WTC11 (cell line): Measurements from ENCODE around the gene PRSS57. TPM values are rescaled to one million over a fixed set of nuclear protein-coding genes. Genes with fewer than 3 reads are reported as not detected.

Experiments used
- ATAC-seq: fragments of 200-7000 bp; cut with Tn5 transposase; 2 replicates; pipeline ENCODE4 v1.10.0; 2021; ENCODE audit warnings: mild to moderate bottlenecking, moderate library complexity
- CTCF ChIA-PET: fragments of 300-600 bp; sonication (Branson Sonifier 250); formaldehyde crosslinking; loops from one replicate; lab custom pipeline; 2021; ENCODE audit warnings: antibody characterized with exemption; lab: Charles Lee
- POLR2A ChIA-PET: fragments of 350-600 bp; sonication (Branson Sonifier 250); formaldehyde crosslinking; loops from one replicate; lab custom pipeline; 2021; ENCODE audit warnings: antibody characterized with exemption; lab: Charles Lee
- DNase-seq: peaks from one replicate; pipeline ENCODE4 v3.0.0; 2021; ENCODE audit warnings: low spot score
- H3K27ac Mint-ChIP-seq: 2 replicates; pipeline ENCODE4 v1.8.0; 2021; ENCODE audit warnings: mixed read lengths
- H3K27me3 Mint-ChIP-seq: 2 replicates; pipeline ENCODE4 v1.8.0; 2021; ENCODE audit warnings: low read depth, mild to moderate bottlenecking, moderate library complexity, mixed read lengths
- H3K36me3 Mint-ChIP-seq: 2 replicates; pipeline ENCODE4 v1.8.0; 2021; ENCODE audit warnings: mixed read lengths
- H3K4me1 Mint-ChIP-seq: 2 replicates; pipeline ENCODE4 v1.8.0; 2022; ENCODE audit warnings: mixed read lengths
- H3K4me3 Mint-ChIP-seq: 2 replicates; pipeline ENCODE4 v1.8.0; 2021; ENCODE audit warnings: mild to moderate bottlenecking, moderate library complexity, mixed read lengths
- H3K9me3 Mint-ChIP-seq: 2 replicates; pipeline ENCODE4 v1.8.0; 2021; ENCODE audit warnings: mixed read lengths
- CBFB ChIP-seq: sonication (generic); formaldehyde crosslinking; IDR thresholded peaks from 2 replicates; pipeline ENCODE4 v1.8.1; 2022; ENCODE audit warnings: mild to moderate bottlenecking, low read depth, missing genetic modification reagents
- E2F1 ChIP-seq: sonication (generic); formaldehyde crosslinking; IDR thresholded peaks from 2 replicates; pipeline ENCODE4 v1.8.0; 2022; ENCODE audit warnings: mild to moderate bottlenecking, missing genetic modification reagents
- E2F4 ChIP-seq: sonication (generic); formaldehyde crosslinking; IDR thresholded peaks from 2 replicates; pipeline ENCODE4 v1.8.1; 2022; ENCODE audit warnings: low read depth, mild to moderate bottlenecking, moderate library complexity, missing genetic modification reagents, borderline replicate concordance
- FOXJ3 ChIP-seq: sonication (generic); formaldehyde crosslinking; IDR thresholded peaks from 2 replicates; pipeline ENCODE4 v1.9.0; 2021; ENCODE audit warnings: missing genetic modification reagents, mild to moderate bottlenecking, borderline replicate concordance
- FOXP4 ChIP-seq: sonication (generic); formaldehyde crosslinking; IDR thresholded peaks from 2 replicates; pipeline ENCODE4 v1.8.0; 2022; ENCODE audit warnings: mild to moderate bottlenecking, missing genetic modification reagents
- HMGA2 ChIP-seq: fragments of 250-450 bp; sonication (Bioruptor Pico); IDR thresholded peaks from 2 replicates; pipeline ENCODE4 v1.4.0; 2021; ENCODE audit warnings: mild to moderate bottlenecking, moderate library complexity
- IRF2 ChIP-seq: sonication (generic); formaldehyde crosslinking; IDR thresholded peaks from 2 replicates; pipeline ENCODE4 v1.8.0; 2022; ENCODE audit warnings: low read depth, missing genetic modification reagents, borderline replicate concordance
- JAZF1 ChIP-seq: fragments of 250-450 bp; sonication (Bioruptor Pico); IDR thresholded peaks from 2 replicates; pipeline ENCODE4 v1.9.0; 2021; ENCODE audit warnings: moderate library complexity, mild to moderate bottlenecking, inconsistent platforms
- SMAD3 ChIP-seq: sonication (generic); formaldehyde crosslinking; IDR thresholded peaks from 2 replicates; pipeline ENCODE4 v1.8.0; 2022; ENCODE audit warnings: missing genetic modification reagents, mild to moderate bottlenecking, borderline replicate concordance
- SOX15 ChIP-seq: fragments of 250-450 bp; sonication (Bioruptor Pico); IDR thresholded peaks from 2 replicates; pipeline ENCODE4 v1.9.0; 2021; ENCODE audit warnings: mild to moderate bottlenecking
- TEAD1 ChIP-seq: sonication (generic); formaldehyde crosslinking; IDR thresholded peaks from 2 replicates; pipeline ENCODE4 v1.8.0; 2022; ENCODE audit warnings: mild to moderate bottlenecking, missing genetic modification reagents
- TEAD4 ChIP-seq: sonication (generic); formaldehyde crosslinking; IDR thresholded peaks from 2 replicates; pipeline ENCODE4 v1.8.0; 2022; ENCODE audit warnings: mild to moderate bottlenecking, missing genetic modification reagents
- USF1 ChIP-seq: sonication (generic); formaldehyde crosslinking; IDR thresholded peaks from 2 replicates; pipeline ENCODE4 v1.8.0; 2022; ENCODE audit warnings: mild to moderate bottlenecking, missing genetic modification reagents
- ZNF121 ChIP-seq: sonication (generic); formaldehyde crosslinking; IDR thresholded peaks from 2 replicates; pipeline ENCODE4 v1.8.0; 2023; ENCODE audit warnings: missing genetic modification reagents
- ZNF532 ChIP-seq: fragments of 250-450 bp; sonication (Bioruptor Pico); IDR thresholded peaks from 2 replicates; pipeline ENCODE4 v1.9.0; 2021; ENCODE audit warnings: mild to moderate bottlenecking, borderline replicate concordance
- total RNA-seq: library from RNA; stranded (reverse); gene quantifications from 3 replicates; pipeline ENCODE4 v1.2.3, GENCODE V29; 2021
- TF ChIP-seq, protein P1 (sequence below): sonication (generic); formaldehyde crosslinking; IDR thresholded peaks from 2 replicates; pipeline ENCODE4 v1.8.0; 2023; ENCODE audit warnings: missing genetic modification reagents
- TF ChIP-seq, protein P2 (sequence below): fragments of 250-450 bp; sonication (Bioruptor Pico); IDR thresholded peaks from 2 replicates; pipeline ENCODE4 v1.9.0; 2021; ENCODE audit warnings: moderate library complexity, mild to moderate bottlenecking, inconsistent platforms, borderline replicate concordance
- TF ChIP-seq, protein P3 (sequence below): sonication (generic); formaldehyde crosslinking; IDR thresholded peaks from 2 replicates; pipeline ENCODE4 v1.8.1; 2023; ENCODE audit warnings: mild to moderate bottlenecking, moderate library complexity, missing genetic modification reagents

Gene PRSS57
- total RNA-seq, 1 experiment from 2014 or later: not detected

DNA sequence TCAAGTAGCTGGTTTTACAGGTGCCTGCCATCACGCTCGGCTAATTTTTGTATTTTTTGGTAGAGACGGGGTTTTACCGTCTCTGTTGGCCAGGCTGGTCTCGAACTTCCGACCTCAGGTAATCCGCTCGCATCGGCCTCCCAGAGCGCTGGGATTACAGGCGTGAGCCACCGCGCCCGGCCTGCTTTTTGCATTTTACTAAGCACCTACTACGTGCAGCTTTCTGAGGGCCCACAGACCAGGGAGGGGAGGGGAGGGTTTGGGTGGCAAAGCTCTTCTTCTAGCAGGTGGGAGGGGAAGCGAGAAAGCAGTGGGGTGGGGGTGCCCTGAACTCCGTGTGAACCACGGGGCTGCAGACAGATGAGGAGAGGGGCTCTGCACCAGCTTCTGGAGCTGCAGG is 28.5 kb upstream of the PRSS57 start (continued):
- no peak for TF ChIP-seq E2F4 (CRISPR knock-in tag)
- TF ChIP-seq, protein P1, sequence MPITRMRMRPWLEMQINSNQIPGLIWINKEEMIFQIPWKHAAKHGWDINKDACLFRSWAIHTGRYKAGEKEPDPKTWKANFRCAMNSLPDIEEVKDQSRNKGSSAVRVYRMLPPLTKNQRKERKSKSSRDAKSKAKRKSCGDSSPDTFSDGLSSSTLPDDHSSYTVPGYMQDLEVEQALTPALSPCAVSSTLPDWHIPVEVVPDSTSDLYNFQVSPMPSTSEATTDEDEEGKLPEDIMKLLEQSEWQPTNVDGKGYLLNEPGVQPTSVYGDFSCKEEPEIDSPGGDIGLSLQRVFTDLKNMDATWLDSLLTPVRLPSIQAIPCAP (CRISPR knock-in tag): no peak

GRCh38 chr19:723247-723646 is 28.0 kb upstream of the PRSS57 start:
- H3K27me3 Mint-ChIP-seq: no peaks in the 10 kb centered on the region
- H3K36me3 Mint-ChIP-seq: no peaks in the 10 kb centered on the region
- no peak for TF ChIP-seq SOX15 (CRISPR knock-in tag)
- no peak overlapping the region for H3K27ac Mint-ChIP-seq
- no peaks in the 10 kb centered on the region for H3K9me3 Mint-ChIP-seq
- peaks cover 5% of the 10 kb centered on the region for H3K4me1 Mint-ChIP-seq
- ChIA-PET POLR2A (no interaction called here), CTCF (interaction anchor here (0.6 to 1.6 kb wide), 4 partner anchors 8 to 18 kb away, joined by 3 to 8 read pairs (median 4); partner anchors contain the start of gene PALM)
- H3K4me3 Mint-ChIP-seq: no peak overlapping the region
- DNase-seq: no peak
- ATAC-seq: no peak

- ChIA-PET POLR2A (no interaction called here), CTCF (interaction anchor here (0.6 to 1.8 kb wide), 5 partner anchors 9 to 30 kb away, joined by 3 to 8 read pairs (median 4); partner anchors contain the start of gene PALM)
- H3K36me3 Mint-ChIP-seq: no peaks in the 10 kb centered on the region
- no peak for ATAC-seq
- no peak overlapping the region for H3K27ac Mint-ChIP-seq
- H3K4me3 Mint-ChIP-seq: no peak overlapping the region
- H3K4me1 Mint-ChIP-seq: peaks cover 9% of the 10 kb centered on the region
- DNase-seq: no peak
- H3K9me3 Mint-ChIP-seq: no peaks in the 10 kb centered on the region
- no peaks in the 10 kb centered on the region for H3K27me3 Mint-ChIP-seq
- TF ChIP-seq JAZF1 (CRISPR knock-in tag) (no peak), ZNF532 (CRISPR knock-in tag) (no peak), USF1 (no peak), SOX15 (CRISPR knock-in tag) (no peak), ZNF121 (CRISPR knock-in tag) (no peak), FOXJ3 (CRISPR knock-in tag) (no peak), SMAD3 (CRISPR knock-in tag) (no peak), TEAD4 (CRISPR knock-in tag) (no peak), E2F1 (CRISPR knock-in tag) (no peak), HMGA2 (CRISPR knock-in tag) (no peak), TEAD1 (CRISPR knock-in tag) (no peak), FOXP4 (no peak), IRF2 (CRISPR knock-in tag) (no peak), CBFB (CRISPR knock-in tag) (no peak)
- TF ChIP-seq, protein P2, sequence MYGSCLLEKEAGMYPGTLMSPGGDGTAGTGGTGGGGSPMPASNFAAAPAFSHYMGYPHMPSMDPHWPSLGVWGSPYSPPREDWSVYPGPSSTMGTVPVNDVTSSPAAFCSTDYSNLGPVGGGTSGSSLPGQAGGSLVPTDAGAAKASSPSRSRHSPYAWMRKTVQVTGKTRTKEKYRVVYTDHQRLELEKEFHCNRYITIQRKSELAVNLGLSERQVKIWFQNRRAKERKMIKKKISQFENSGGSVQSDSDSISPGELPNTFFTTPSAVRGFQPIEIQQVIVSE (CRISPR knock-in tag): no peak
- TF ChIP-seq, protein P3, sequence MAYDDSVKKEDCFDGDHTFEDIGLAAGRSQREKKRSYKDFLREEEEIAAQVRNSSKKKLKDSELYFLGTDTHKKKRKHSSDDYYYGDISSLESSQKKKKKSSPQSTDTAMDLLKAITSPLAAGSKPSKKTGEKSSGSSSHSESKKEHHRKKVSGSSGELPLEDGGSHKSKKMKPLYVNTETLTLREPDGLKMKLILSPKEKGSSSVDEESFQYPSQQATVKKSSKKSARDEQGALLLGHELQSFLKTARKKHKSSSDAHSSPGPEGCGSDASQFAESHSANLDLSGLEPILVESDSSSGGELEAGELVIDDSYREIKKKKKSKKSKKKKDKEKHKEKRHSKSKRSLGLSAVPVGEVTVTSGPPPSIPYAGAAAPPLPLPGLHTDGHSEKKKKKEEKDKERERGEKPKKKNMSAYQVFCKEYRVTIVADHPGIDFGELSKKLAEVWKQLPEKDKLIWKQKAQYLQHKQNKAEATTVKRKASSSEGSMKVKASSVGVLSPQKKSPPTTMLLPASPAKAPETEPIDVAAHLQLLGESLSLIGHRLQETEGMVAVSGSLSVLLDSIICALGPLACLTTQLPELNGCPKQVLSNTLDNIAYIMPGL (CRISPR knock-in tag): no peak
Measured at GRCh38 chr19:722553-723101, 27.4 kb upstream of the PRSS57 start.
